ENCODE data around the gene AGBL4.

DNA sequence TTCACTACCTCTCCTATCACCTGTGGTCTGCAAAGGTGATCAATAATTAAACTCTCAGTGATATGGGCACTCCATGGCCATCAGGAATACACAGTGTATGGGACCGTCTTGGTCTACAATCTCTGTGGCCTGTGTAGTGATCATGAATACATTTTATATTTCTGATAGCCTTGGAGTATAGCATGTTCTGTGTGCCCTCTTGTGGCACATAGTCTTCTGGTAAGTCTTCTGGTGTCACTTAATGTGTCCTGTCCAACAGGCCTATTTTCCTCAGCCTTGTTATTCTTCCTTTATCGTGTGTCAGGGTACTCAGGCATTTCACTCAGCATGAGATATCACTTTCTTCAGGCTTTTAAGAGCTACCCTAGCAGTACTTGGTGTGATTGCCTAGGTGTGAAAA is 393.6 kb downstream of the AGBL4 start:
- TF ChIP-seq CTCF (IDR thresholded peaks at IDR 0.05) (no peak), EP300 (IDR thresholded peaks at IDR 0.05) (no peak), POLR2A (IDR thresholded peaks at IDR 0.05; ENCODE audit: low read depth) (no peak)
